Germinal center (tissue), 1 donor: ENCODE measurements around the gene LAMA2.
A peak's percentile ranks its signal among the peaks of the same experiment; 100 is the strongest.

ENCODE experiments used
- DNase-seq: peaks from one replicate; pipeline ENCODE4 v3.0.0; 2012; ENCODE audit warnings: mixed read lengths, low spot score

Gene LAMA2

DNA sequence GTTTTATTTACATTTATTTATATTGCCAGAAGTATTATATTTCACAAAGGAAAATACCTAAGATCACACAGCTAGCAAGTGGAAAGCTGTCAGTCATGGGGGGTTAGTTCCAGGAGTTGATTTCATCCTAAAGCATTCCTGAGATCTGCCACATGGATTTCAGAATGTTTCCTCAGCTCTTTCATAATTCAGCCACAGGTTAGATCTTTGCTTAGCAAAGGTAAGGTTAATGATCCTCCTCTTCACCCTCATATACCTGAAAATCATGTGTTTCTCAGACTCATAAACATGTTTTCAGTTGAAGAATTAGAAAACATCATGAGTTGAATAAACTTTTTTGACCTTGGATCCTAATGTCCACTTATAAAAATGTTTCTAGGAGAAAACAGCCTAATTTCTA, 611.6 kb downstream of the LAMA2 start:
- no peak for DNase-seq

DNA sequence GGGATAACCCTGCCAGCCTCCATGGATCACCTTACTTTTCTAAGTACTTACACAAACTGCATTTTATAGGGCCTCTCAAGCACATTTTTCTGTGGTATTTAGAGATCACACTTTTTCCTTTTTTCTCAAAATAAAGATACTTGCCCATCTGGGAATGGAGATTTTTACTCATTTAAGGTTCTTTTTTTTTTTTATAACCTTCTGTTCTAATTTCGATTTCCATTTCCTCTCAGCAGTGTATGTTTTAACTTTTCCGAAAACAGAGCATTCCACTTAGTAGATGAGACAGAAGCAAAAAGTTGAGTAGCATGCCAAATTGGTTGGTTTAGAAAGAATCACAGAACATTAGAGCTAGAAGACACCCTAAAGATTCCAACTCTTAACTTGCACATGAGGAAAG, 612.7 kb downstream of the LAMA2 start:
- DNase-seq: no peak

DNA sequence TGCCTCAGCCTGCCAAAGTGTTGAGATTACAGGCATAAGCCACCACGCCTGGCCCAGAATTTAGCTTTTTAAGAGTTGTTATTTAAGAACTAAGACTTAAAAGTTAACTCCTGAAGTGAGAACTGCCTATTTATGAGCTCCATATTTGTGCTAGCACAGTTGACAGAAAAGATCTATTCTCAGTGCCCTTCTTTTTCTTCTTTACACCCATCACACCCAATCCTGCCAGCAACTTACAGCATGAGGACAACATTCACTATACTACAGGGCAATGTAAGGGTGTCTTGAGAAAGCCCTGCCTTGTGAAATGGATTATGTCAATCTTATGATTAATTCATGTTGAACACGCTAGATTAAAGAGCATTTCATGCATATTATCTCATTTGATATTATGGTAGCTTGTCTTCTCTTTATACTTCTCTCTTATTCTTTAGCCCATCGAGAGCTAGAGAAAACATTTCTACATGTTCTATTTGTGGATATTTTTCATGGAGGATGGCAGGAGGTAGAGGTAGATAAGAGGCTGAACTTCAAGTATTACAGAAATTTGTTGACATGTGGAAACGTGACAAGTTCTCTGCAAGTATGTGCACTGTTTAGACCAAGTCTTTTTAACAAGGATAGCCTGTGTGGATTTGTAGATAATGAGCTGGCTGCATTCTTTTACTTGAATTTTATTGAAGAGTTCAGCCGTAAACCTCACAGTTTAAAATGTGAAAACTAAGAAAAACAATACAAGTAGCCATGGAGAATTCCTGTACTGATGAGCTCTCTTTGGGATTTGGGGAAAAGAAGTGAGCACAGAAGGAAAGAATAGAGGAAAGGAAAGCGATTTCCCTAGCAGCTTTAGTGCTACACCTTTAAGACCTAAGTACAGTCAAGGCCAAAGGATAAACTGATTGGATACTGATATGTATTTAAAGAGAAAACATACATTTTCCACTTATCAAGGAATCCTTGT, 614.8 kb downstream of the LAMA2 start:
- no peak for DNase-seq

DNA sequence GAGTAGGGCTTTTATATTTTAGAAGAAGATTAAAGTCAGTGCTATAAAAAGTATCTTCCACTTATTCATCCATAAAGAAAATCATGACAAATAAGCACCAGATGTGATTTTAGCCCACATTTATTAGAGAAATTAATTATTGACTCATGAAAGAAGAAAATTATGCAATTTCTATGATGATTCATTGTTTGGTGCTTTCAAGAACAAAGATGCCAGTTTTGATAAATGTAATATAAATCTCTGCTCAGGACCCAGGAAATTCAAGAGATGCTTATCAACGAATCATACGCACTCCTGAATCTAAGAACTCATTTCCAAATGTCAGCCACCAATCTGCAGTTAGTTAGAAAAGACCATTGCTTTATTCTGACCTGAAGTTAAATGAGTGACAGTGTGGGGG, 615.6 kb downstream of the LAMA2 start:
- DNase-seq: no peak

DNA sequence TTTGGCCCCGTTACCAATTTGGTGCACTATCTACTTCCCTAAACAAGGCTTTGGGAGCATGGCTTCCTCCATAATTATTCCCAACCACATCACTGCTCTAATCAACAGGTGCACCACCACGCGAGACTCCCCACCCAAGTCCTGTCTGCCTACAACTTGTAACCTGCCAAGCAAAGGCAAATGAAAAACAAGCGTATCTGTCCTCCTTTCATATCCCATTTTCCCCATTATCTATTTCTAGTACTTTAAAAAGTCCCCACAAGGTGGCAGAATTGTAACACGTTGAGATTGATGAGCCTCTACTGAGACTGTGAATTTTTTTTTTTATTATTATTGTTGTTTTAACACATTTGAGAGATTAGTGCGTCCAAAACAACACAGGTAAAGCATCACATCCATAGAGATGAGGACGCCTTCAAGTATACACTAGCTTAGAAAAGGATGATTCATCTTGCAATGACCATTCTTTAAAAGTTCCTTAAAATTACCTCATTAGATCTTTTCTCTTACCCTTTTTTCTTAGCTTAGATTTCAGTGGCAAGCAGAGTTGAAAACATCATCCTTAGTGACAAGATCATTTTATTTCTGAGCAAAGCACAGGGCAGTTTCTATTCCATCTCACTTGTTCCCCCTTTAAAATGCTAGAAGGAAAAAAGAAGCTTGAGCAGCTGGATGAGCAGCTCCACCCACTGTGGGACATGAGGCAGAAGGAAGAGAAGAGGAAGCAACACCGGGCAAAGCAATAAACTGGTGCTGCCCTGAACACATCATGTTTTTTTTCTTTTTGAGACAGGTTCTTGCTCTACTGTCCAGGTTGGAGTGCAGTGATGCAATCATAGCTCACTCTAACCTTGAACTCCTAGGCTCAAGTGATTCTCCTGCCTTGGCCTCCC, 616.3 kb downstream of the LAMA2 start:
- DNase-seq: peak; percentile 34

DNA sequence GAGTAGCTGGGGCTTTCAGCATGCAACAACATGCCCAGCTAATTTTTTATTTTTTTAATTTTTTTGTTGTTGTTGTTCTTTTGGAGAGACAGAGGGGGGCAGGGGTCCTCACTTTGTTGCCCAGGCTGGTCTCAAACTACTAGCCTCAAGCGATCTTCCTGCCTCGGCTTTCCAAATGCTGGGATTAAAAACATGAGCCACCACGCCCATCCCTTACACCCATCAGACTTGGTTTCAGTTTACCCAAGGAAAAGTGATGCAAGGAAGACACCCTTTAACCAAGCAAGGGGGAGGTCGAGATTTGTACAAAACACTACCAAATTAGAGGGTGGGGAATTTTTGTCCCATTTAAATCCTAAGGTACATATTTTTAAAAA, 616.9 kb downstream of the LAMA2 start:
- no peak for DNase-seq

DNA sequence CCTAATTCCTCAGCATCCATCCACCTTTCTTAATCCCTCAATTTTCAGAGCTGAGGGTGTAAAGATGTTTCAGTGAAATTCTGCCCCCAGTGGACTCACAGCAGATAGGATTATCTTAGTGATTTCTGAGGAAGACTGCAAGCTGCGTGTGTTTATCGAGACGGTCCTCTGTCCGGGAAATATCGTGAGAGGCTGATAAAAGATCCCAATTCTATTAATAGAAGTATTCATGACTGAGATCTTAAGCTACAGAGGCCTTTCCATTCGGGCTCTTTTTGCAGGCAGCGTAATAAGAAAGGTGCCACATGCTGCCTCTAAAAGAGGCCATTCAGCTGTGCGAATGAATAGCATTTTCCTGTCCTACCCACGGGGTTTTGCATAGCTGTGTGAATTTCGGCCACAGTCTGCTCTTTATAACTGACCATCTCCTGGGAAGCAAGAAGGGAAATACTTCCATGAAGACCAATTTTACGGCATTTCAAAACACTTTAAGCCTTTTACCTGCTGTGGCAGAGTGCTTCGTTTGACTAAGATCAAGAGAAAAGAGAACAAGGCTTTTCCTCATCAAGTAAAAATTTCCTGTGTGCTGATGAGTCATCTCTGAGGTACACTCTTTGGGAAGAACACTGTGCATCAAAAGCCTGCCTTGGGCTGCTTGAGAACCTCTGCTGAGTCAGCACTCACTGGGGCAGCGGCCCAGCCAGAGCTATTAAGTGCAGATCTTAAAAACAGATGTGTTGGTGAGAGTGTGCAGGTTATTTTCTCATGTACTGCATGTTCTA, 618.2 kb downstream of the LAMA2 start:
- DNase-seq: no peak

DNA sequence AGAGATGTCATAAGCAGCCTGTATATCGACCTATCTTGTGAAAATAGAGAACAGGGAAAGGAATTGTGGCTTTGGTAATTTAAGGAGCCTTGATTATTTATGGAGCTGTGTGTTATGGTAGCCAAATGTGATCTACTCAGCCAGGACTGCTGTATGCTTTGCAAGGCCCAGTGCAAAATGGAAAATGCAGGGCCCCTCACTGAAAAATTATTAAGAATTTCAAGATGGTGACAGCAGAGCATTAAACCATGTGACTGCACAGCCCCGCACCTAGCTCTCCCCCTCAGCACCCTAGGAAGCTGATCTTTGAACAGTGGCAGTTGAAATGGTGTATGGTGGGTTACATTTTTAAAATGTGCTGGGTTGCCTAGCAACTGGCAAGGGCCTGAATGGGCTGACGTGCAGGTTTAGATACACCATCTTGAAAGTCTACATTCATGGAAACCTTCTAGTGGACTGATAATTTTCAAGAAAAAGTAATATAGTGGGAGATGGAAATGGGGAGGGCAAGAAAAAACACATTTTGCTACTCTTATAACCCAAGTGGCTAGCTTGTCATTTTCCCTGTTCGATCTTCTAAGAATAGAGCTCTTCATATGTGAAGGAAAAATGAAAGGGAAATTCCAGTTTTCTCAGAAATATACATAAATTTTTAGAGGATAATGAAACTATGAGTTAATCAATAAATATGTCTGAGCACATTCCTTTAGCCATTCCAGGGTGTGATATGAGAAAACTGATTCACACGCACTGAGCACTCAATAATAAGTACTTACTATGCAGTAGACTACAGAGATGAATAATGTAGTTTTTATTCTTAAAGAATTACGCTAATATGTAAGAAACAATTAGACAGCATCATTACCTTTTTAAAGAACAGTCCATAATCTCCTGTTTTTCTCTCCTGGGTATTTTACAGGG, 619.1 kb downstream of the LAMA2 start:
- DNase-seq: no peak

DNA sequence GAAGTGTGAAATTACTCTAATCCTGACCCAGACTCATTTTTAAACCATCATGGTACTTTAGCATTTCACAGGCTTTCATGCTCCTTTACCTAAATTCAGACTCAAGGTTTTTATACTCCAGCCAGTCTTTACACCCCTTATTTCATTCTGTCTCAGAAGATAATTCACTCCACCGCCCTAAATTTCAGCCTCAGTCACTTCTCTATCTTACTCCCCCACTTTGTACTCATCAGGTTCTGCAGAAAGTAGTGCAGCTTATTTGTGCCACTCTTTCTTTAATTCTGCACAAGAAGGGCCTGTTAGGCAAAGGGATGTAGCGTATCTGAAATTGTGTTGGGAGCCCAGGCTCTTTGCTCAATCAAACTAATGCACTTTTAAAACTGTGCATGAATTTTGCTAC, 621.5 kb downstream of the LAMA2 start:
- no peak for DNase-seq

DNA sequence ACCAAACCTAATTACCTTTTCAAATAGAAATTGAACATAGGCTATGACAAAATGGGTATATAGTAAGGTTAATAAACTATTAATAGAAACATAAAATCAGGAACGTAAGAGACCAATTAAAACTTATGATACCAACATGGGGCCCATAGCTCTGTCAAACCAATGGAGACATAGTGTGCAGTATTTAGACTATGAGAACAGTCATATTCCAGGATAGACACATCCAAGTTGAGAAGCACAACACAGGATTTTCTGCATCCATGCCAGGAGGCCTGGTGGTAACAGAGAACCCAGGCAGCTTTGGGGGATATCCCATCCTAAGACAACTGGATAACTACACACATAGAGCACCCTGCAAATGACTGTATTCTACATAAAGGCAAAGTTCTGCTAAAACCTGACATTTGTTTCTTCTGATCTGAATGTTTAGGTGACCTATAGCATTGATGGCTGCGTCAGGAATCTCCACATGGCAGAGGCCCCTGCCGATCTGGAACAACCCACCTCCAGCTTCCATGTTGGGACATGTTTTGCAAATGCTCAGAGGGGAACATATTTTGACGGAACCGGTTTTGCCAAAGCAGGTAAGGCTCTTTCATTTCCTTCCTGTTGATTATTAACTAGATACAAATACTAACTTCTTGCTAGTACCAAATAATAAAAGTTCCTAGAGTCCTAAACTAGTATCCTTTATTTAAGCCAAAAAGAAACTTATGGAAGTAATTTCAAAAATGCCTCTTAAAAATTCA, 624.3 kb downstream of the LAMA2 start:
- no peak for DNase-seq

DNA sequence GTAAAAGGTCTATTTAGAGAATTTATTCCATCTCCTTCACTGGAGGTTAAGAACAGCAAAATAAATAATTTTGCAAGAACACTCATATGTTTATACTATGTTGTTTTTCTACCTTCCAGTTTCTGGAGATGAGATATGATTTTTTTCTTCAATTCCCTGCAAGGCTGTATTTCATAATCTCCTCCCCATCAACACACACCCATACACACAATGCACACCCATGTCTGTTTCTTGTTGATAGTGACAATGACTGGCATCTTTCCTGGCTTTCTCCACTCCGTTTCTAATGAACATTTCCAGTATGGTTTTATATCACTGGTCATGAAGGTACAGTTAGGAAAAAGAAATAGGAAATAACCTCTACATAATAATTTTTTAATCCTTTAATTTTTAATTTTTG, 624.9 kb downstream of the LAMA2 start:
- no peak for DNase-seq

DNA sequence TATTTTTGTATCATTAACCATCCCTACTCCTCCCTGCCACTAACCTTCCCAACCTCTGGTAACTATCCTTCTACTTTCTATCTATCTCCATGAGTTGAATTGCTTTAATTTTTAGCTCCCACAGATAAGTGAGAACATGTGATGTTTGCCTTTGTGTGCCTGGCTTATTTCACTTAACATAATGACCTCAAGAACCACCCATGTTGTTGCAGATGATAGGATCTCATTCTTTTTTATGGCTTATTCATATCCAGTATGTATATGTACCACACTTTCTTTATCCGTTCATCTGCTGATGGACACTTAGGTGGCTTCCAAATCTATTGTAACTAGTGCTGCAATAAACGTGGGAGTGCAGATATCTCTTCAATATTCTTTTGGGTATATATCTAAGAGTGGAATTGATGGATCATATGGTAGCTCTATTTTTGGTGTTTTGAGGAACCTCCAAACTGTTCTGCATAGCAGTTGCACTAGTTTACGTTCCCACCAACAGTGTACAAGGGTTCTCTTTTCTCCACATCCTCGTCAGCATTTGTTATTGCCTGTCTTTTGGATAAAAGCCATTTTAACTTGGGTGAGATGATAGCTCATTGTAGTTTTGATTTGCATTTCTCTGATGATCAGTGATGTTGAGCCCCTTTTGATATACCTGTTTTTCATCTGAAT, 625.7 kb downstream of the LAMA2 start:
- no peak for DNase-seq

DNA sequence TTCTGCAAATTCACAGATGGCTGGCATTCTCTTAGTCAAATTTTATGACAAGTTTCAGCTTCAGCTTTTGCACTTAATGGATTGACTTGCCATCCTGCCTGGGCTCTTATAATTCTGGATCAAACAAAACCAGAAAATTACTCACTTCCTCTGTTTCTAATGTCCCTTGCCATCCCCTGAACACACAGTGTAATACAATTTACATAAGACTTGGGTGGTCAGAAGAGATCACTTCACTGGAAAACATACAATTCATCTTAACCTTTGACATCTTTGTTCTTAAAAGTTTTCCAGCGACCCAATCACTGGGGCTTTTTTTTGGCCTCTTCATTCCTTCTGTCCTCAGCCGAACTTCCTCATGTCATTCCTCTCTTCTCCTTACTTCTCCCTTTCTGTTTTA, 628.0 kb downstream of the LAMA2 start:
- DNase-seq: no peak

DNA sequence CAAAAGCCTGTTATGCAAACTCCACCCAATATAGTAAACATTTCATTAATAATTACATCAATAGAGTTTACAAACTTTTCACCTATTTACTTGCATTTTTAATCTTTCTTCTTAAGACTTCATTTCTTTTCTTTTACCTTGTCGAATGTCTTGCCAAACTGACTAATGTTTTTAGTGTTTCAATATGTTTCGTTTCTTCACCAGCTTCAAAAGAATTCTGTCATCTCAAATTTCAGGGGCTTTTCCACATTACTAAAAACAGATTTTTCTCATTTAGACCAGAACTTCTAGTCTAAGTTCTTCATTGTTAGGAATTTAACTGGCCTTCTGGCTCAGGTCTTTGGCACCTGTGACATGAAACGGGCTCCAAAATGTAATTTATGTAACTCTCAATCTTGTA, 630.5 kb downstream of the LAMA2 start:
- no peak for DNase-seq

DNA sequence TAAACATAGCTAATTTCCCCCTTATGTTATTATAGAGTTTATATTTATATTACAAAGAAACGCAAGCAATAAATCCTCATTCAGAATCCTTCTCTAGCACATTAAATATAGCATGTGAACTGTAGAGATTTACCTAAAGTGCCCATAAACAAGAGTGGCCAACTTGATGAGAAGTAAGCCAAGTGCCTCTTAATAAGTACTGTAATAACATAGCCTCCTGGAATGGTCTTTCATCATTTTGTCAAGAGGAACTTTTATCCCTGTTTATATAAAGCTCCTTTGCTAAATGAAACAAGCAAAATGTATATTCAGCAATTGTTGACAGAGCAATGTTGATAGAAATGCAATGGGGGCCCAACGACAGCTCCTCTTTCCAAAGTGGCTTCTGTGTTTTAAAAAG, 632.1 kb downstream of the LAMA2 start:
- DNase-seq: no peak

DNA sequence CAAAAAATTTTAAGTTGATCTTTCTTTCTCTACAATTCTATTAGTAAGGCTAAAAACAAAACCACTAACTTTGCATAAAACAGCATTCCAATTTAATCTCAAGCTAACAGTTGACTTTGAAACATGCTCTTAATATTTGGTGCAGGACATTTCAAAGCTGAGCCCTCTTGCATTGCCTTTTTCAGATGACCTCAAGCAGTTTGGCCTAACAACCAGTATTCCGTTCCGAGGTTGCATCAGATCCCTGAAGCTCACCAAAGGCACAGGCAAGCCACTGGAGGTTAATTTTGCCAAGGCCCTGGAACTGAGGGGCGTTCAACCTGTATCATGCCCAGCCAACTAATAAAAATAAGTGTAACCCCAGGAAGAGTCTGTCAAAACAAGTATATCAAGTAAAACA, 633.1 kb downstream of the LAMA2 start:
- no peak for DNase-seq

DNA sequence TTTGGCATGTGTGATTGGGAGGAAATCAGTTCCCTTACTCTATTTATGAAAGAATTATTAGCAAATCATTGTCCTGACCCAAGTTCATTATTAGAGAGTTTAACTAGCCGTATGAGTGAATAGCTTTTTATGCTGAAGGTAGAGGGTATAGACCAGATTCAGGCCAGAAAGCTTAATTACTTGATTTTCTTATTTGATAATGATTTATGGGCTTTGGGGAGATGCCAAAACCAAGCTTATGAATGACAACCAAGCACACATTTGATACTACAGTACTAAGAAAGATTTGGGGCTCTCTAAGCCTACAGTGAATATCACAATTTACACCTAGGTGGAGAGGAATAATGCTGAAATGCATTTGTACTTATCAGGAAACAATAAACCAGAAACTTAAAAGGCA, 633.8 kb downstream of the LAMA2 start:
- no peak for DNase-seq

DNA sequence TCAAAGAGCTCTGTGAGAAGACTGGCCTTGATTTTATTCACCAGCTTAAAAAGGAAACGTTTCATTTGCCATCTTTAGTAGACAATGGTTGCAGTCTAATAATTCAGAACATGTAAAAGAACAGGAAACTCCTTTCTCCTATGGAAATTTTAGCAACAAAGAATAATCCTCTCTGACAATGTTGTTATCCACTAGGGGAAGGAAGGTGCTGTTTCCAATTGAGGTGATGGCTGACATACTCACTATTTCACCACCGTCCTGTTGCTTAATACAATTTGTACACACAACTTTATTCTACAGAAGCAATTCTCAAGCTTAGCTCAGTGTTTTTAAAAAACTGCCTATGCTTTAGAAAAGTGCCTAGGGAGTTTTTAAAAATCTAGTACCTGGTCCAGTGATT, 634.4 kb downstream of the LAMA2 start:
- no peak for DNase-seq

DNA sequence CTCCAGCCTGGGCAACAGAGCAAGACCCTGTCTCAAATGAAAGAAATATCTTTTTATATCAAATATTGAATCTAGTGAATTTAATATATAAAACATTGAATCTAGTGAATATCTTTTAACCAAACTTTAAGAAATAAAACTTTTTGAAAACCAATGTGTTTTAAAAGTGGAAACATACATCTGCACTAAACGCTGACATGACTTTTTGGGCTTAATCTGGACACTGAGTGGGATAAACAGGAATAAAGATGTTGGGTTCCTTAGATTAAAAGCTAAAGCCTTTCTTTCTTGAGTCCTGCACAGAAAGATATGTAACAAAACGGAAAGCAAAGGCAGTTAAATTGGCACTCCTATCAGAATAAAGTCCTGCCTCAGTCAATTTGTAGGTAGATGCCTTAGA, 636.8 kb downstream of the LAMA2 start:
- DNase-seq: no peak

DNA sequence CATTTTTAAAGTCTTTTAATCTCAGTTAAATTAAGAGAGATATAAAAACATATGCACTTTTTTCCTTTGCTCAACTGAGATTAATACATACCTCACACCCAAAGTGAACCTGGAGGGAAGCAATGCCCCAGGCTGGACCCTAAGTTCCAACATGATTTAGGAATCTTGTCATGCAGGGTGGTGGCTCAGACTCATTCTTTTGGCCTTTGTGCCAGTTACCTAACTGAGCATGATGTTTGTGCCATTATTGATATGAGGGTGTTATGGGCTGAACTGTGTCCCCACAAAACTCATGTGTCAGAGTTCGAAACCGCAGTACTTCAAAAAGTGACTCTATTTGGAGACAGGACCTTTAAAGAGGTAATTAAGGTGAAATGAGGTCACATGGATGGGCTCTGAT, 639.0 kb downstream of the LAMA2 start:
- DNase-seq: no peak
